ENCODE measurements around the gene UBALD1.

Gene UBALD1

DNA sequence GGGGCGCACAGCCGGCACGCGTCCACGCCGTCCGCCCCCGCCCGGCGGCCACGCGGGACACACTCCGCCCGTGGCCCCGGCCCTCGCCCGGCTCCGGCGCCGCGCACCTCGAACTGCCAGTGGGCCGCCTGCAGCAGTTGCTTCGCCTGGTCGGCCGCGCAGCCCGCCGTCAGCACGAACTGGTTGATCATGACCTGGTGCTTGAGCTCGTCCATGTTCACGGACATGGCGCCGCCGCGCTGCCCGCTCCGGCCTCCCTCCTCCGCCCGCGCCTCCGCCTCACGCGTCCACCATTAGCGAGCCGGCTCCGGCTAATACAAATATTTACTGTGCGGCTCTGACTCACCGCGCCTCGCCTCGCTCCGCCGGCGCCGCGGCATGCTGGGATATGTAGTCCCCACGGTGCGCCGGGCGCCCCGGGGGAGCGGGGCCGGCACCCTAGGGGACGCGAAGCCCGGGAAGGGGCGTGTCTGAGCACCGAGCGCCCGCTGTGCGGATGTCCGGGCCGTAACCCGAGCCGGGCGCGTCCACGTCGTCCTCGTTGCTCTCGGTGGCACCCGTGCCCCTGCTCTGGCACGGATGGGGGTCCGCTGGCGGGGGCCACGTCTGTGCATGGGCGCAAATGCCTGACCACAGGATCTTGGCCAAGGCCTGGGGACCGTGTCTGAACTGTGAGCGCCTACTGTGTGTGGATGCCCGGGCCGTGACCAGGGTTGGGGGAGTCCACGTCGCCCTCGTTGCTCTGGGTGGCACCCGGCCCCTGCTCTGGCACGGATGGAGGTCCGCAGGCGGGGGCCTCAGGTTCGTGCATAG lies at the start of gene UBALD1:
Gene UBALD1 (minus strand): TSS at position 318 of the 813 bp plus-strand sequence. CDS start 91 bp downstream, at position 227.
- DNase-seq (ENCODE audit: low read depth in 3 of 3, low spot score in 1 of 3) = peak; percentile 45 to 63 (median 53)

DNA sequence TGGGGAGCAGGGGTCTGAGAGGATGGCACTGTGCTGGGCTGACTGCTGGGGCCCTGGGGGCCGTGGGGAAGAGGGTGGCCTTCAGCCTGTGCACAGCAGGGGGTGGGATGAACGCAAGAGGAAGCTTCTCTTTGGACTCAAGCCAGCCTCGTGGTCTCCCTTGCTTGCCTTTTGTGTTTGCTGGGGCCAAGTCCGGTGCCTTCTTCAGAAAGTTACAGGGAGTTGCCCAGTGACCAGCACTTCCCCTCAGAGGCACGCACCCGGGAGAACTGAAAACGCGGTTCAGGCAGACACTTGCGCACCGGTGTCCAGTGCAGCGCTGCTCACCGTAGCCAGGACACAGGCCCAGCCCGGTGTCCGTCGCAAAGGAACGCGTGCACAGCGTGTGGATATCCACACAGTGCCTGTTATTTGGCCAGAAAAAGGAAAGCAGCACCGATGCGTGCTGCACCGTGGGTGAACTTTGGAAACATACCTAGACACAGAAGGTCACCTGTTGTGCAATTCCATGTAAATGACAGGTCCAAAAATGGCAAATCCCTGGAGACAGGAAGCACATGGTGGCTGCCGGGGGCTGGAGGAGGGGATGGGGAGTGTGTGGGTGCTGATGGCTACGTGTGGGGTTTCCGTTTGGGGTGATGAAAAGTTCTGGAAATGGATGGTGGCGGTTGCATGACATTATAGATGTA lies 49.2 kb upstream of the UBALD1 start:
- no peak for DNase-seq (ENCODE audit: low read depth in 3 of 3, low spot score in 1 of 3)

DNA sequence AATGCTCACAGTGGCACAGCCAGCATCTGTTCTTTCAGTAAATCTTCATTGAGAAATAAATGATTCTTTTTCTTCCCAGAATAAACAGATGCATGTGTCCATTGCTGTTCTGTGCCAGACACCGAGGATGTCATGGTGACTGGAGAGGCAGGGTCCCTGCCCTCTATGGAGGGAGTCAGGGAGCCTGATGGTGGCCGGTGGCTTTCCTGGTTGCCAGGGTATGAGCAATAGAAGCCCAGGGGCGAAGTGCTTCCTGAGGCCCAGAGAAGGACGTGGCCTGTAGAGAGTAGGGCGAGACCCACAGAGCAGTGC lies 48.7 kb upstream of the UBALD1 start:
- DNase-seq (ENCODE audit: low read depth in 3 of 3, low spot score in 1 of 3) = no peak

DNA sequence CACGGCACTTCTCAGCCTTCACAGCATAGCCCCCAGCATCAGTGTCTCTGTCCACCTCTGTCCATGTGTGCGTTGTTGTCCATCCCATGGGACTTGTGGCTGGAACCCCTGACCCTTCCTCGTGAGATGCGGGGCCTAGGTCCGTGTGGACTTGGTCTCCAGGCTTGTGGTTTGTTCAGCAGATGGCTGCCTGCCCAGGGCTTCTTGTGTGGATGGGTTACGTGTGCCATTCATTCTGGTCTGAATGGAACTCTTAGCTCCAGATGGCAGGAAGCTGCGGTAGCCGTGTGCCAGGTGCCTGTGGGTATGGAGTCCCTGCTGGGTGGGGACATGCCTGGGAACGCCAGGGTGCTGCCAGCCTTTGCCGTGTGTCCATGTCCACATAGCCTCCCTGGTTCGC lies 47.0 kb upstream of the UBALD1 start:
- DNase-seq (ENCODE audit: low read depth in 3 of 3, low spot score in 1 of 3) = no peak

DNA sequence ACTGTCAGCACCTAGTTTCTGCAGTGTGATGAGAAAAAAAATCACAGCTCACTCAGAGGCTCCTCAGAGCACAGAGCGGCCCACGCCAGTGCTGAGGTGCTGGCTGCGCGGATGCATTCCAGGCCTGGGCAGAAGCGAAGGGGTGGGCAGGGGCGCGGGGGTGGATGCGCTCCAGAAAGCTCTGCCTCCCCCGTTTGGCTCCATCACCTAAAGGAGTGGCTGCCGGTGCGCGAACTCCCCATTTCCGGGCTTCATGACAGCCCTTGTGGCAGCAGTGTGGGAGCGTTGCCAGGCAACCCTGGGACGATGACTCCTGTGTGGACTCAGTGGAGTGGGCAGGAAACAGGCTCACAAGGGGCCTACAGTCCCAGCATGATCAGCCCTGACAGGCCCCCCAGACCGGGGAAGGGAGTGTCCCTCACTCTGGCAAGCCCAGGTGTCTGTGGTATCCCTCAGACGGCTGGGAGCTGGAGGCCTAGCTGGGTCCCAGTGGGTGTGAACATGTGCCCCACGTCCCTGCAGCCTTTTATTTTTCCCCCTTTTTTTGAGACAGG lies 45.8 kb upstream of the UBALD1 start:
- peak in 2 of 3 donors; percentile 37 to 46 for DNase-seq (ENCODE audit: low read depth in 3 of 3, low spot score in 1 of 3)

DNA sequence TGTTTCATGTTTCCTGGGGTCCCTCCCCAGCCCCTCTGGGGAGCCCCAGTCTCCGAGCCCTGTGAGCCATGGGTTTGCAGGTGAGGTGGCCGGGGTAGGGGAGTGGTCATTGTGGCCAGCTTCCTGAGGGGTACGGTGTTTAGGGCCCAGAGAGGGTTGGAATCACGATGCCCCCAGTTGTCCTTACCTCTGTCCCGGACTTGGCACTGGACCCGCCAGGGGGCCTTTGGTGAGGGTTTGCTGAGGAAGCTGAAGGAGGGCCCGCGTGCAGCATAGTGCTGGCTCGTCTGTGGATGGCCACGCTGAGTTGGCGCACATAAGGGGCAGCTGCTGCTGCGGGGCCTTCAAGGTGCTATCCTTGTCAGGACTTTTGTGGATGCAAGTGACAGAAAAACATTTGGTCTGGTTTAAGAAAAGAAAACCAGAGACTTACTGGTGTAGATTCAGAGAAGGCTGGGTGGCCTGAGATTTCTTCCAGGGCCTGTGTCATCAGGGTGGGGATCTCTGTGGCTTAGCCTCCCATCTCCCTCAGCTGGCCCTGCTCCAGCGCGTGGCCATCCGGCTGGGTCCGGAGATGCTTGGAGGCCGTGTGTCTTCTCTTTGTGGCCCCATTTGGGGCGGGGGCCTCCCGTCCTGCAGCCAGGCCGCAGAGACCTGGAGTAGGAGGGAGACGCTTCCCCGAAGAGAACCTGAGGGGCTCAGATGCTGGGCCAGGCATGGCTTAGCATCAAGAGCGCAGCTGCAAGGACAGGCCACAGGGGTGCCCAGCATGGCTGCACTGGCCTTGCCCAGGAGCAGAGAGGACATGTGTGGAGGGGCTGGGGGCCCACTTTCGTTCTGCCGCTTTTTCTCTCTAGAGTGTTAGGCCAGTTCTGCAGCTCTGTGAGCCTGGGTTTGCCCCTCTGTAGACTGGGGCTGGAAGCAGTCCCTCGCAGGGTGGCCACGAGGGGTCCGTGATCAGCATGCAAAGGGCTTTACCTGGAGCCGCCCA lies 45.0 kb upstream of the UBALD1 start:
- no peak for DNase-seq (ENCODE audit: low read depth in 3 of 3, low spot score in 1 of 3)

DNA sequence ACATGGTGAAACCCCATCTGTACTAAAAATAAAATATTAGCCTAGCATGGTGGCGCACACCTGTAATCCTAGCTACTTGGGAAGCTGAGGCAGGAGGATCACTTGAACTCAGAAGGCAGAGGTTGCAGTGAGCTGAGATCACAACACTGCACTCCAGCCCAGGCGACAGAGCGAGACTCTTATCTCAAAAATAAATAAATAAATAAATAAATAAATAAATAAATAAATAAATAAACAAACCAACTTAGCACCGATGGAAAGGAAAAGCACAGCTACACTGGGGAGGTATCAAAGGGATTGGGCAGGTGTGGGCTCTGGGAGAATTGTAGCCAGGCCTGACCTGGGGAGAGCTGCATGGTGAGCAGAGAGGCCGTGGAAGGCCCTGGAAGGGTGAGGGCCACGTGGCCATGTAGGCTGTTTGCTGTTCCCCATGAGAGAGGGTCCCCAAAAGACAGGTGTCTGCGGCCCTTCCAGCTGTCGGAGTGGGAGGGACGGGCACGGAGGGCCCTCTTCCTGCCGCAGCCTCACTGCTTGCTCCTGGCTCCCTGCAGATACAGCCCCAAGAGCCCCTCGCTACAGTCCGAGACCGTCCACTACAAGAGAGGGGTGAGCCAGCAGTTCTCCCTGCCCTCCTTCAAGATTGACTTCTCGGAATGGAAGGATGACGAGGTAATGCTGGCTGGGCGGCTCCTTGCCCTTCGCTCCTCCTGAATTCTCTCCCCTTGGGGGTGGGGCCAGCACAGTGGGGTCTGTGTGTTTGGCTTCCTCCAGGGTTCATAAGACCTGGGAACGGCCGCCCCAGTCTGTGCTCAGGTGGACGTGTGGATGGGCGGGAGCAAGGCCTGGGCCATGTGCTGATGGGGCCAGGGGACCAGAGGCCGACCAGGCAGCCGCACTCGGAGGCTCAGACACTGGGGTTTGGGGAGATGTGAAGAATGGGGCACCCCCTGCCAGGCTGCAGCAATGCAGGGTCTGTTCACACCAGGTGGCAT lies 42.3 kb upstream of the UBALD1 start:
- DNase-seq (ENCODE audit: low read depth in 3 of 3, low spot score in 1 of 3) = no peak

DNA sequence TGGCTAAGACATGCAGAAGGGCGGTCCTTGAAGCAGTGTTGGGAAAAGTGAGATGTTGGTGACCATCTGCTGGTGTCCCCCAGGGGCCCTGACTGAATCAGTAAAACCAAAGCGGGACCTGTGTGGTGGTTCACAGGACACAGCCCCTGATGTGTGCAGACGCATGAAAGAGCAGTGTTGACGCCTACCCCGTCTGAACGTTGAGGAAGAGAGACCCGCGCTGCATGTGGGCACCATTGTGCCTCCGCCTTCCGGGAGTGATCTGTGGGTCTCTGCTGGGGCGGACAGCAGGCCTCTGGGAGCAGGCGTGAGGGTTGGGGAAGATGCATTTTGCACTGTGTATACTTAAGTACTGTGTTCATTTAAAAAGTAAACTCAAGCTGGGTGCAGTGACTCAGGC lies 41.5 kb upstream of the UBALD1 start:
- no peak for DNase-seq (ENCODE audit: low read depth in 3 of 3, low spot score in 1 of 3)

DNA sequence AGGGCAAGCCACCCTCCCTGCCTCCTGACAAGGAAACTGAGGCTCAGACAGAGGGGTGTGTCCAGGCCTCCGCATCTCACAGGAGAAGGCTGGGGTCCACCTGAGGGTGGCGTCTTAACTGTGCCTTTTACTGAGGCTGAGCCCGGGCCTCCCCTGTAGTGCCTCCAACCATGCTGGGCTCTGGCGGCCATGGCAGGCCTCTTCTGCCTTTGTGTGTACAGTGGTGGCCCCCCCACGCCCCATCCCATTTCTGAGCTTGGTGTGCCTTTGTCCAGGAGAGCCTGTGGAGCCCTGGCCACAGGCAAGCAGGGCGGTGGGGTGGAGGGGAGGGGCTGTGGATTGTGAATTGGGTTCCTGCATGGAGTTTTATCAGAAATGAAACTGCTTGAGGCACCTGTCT lies 41.1 kb upstream of the UBALD1 start:
- DNase-seq (ENCODE audit: low read depth in 3 of 3, low spot score in 1 of 3) = no peak

DNA sequence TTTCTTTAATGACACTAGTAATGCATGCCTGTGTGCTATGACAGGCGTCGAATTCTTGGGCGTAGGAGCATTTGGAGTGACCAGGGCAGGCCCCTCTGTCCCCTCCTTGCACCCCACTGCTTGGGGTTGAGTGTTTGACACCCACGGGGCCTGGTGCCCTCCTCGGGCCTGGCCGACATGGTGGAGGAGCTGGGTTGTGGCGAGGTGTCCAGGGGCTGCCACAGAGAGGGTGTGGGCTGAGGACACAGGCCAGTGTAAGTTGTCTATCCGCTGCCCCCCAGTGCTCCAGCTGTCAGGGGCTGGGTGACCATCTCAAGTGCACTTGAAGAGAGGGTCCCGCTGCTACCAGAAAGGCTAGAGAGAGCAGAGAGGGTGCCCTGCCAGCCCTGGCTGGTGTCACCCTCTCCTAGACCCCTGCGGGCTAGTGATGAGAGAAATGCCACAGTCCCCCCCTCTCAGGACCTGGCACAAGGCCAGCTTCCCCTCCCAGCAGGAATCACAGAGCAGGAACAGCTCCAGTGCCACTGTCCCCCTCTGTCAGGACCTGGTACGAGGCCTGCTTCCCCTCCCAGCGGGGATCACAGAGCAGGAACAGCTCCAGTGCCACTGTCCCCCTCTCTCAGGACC lies 40.4 kb upstream of the UBALD1 start:
- DNase-seq (ENCODE audit: low read depth in 3 of 3, low spot score in 1 of 3) = no peak

DNA sequence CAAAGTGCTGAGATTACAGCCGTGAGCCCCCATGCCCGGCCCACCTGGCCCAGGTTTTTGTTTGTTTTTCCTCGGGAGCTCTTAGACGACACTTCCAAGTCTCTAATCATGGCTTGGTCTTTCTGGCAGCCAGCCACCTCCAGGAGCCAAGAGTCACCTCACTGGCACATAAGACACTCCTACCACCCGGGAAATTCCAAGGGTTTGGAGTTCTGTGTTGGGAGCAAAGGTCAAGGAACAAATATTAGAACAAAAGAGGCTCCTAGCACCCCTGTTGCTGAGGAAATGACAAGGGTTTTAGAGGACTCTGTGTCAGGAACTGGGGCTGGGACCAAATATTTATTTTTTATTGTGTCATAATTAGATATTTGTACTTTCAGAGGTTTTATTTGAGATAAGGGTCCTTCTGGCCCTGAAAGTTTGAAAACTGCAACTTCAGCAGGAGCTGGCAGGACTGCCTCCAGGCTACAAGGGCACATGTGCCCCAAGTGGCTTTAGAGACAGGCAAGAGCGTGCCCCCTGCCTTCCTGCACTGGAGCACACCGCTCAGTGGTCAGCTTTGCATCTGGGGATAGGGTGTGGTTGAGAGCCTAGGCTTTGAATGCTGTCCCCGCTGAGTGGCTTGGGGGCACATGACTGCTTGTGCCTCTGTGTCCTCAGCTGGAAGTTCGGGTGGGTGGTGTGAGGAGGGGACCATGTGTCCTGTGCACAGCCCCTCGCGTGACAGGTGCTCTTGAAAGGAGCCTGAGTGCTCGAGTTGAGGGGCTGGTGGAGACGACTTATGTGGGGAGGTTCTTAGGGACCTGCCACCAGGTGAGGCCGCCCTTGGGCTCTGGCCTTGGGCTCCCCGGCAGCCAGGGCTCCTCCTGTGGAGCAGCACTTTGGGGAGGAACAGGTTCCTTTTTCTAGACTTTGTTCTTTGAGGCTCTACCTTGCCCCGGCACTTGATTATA lies 39.6 kb upstream of the UBALD1 start:
- no peak for DNase-seq (ENCODE audit: low read depth in 3 of 3, low spot score in 1 of 3)

DNA sequence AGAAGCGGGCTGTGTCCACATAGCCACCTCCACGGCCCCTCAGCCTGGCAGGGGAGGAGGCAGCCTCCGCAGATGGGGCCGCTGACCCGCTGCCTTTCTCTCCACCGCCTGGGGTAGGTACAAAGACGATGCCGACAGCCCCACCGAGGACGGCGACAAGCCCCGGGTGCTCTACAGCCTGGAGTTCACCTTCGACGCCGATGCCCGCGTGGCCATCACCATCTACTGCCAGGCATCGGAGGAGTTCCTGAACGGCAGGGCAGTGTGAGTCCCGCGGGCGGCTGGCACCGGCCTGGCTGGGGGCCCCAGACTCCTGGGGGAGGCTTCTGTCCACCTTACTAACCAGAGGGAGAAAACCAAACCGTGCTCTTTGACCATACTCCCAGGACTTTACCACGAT lies 37.9 kb upstream of the UBALD1 start:
- no peak for DNase-seq (ENCODE audit: low read depth in 3 of 3, low spot score in 1 of 3)

DNA sequence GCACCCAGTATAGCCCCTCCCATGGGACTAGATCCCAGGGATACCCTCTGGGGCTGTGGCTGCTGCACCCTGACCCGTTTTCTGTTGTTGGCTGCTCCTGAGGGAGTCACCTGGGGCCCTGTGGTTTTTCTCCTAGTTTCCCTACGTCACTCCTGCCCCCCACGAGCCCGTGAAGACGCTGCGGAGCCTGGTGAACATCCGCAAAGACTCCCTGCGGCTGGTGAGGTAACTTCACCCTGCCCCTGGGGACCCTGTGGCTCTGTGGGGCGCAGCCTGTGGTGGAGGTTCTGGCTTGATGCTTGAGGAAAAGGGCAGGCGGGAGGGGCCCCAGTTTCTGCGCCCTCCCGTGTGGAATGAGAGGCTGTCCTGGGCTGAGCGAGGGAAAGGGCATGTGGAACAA lies 37.1 kb upstream of the UBALD1 start:
- no peak for DNase-seq (ENCODE audit: low read depth in 3 of 3, low spot score in 1 of 3)

DNA sequence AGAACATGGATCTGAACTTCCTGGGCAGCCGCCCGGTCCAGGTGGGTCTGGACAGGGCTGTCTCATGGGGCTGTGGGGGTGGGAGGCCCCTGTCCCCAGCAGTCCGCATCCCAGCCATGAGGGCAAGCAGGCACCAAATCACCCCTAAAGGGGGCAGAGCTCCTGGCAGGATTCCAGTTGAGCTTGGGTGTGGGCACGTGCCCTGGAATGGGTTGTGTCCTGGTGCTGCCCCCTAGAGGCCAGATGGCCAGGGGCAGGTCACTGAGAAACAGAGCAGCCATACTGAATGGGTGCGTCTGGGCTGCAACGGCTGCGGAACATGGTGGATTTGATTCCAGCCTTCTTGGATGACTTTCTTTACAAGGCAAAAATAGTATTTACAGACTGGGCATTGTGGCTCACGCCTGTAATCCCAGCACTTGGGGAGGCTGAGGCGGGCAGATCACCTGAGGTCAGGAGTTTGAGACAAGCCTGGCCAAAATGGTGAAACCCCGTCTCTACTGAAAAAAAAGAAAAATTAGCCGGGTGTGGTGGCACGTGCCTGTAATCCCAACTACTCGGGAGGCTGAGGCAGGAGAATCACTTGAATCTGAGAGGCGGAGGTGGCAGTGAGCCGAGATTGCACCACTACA lies 35.9 kb upstream of the UBALD1 start:
- peak; percentile 30 to 67 (median 39) for DNase-seq (ENCODE audit: low read depth in 3 of 3, low spot score in 1 of 3)

DNA sequence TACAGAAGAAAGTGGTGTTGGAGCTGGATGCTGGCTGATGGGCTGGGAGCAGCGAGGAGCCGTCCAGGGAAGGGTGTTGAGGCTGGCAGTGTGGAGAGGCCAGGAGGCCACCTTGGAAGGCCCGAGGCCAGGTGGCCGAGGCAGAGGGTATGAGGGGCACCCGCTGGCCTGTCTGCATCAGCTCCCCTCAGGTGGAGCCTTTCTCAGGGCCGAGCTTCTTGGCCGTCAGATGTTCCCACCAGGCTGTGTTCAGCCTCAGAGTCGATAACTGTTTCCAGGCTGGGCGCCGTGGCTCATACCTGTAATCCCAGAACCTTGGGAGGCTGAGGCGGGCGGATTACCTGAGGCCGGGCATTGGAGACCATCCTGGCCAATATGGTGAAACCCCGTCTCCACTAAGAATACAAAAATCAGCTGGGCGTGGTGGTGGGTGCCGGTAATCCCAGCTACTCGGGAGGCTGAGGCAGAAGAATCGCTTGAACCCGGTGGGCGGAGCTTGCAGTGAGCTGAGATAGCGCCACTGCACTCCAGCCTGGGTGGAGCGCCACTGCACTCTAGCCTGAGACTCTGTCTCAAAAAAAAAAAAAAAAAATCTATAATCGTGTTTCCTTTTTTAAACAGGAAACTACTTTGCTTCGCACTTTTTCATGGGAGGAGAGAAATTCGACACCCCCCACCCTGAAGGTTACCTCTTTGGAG lies 35.2 kb upstream of the UBALD1 start:
- no peak for DNase-seq (ENCODE audit: low read depth in 3 of 3, low spot score in 1 of 3)

DNA sequence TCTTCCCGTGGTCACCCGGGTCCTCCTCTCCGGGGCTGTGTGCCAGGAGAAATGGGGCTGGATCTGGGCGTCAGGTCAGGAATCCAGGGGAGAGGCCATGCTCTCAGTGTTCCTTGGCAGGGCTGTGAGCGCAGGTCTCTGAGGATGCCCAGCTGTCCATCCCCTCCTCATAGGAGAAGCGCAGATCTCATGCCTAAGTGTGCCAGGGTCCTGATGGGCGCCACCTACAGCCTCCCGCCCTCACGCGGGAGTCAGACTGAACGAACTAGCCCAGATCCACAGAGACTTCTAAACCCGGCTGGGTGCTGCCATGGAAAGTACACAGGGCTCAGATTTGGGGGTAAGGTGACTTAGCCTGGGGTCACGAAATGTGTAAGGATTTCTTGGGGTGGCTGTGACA lies 34.2 kb upstream of the UBALD1 start:
- DNase-seq (ENCODE audit: low read depth in 3 of 3, low spot score in 1 of 3) = no peak

DNA sequence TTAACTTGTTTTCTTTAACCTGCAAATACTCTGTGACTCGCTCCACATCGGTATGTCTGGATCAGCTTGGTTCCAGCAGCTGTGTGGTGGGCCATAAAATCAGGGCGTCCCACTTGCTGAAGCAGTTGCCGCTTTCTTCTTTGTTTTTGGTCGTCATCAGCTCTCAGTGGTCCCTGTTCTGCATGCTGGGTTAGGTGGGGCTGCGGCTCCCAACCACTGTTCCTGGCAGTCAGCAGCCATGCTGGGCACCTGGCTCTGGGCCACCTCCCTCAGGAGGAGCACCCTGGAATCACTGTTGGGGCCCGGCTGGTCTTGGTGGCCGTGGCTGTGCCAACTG lies 32.9 kb upstream of the UBALD1 start:
- no peak for DNase-seq (ENCODE audit: low read depth in 3 of 3, low spot score in 1 of 3)
